Endodermal cell (in vitro differentiated cells): Measurements from ENCODE around the gene GRM4. TPM values are rescaled to one million over a fixed set of nuclear protein-coding genes. Genes with fewer than 3 reads are reported as not detected.

ENCODE experiments used
- DNase-seq: peaks from one replicate; pipeline ENCODE4 v3.0.0-alpha.2; 2017
- H3K27ac ChIP-seq: 2 replicates; pipeline ENCODE4 v1.5.1; 2013; ENCODE audit warnings: mild to moderate bottlenecking, low read depth, low read length, moderate library complexity
- H3K27me3 ChIP-seq: 2 replicates; pipeline ENCODE4 v1.6.1; 2013; ENCODE audit warnings: mild to moderate bottlenecking, low read length, moderate library complexity; ENCODE audit not compliant: insufficient read depth, control insufficient read depth, poor library complexity, severe bottlenecking
- H3K36me3 ChIP-seq: 2 replicates; pipeline ENCODE4 v1.7.0; 2013; ENCODE audit warnings: mild to moderate bottlenecking, low read length, moderate library complexity; ENCODE audit not compliant: control insufficient read depth, insufficient read depth
- H3K4me1 ChIP-seq: one replicate; pipeline ENCODE4 v1.7.0; 2013; ENCODE audit warnings: low read length; ENCODE audit not compliant: control insufficient read depth, insufficient read depth
- H3K4me3 ChIP-seq: 2 replicates; pipeline ENCODE4 v1.5.1; 2013; ENCODE audit warnings: mild to moderate bottlenecking, low read length, moderate library complexity
- H3K9ac ChIP-seq: 2 replicates; pipeline ENCODE4 v1.6.1; 2013; ENCODE audit warnings: mild to moderate bottlenecking, low read length, moderate library complexity; ENCODE audit not compliant: poor library complexity, severe bottlenecking; ENCODE audit errors: extremely low read depth
- H3K9me3 ChIP-seq: 2 replicates; pipeline ENCODE4 v1.6.1; 2013; ENCODE audit warnings: mild to moderate bottlenecking, low read length, moderate library complexity; ENCODE audit not compliant: control insufficient read depth
- H3K27ac Mint-ChIP-seq: 2 replicates; pipeline ENCODE4 v1.8.0; 2020; ENCODE audit warnings: mixed read lengths
- H3K27me3 Mint-ChIP-seq: 2 replicates; pipeline ENCODE4 v1.8.0; 2021; ENCODE audit warnings: mild to moderate bottlenecking, mixed read lengths; ENCODE audit not compliant: insufficient read depth
- H3K36me3 Mint-ChIP-seq: 2 replicates; pipeline ENCODE4 v1.8.0; 2020; ENCODE audit warnings: low read depth, mixed read lengths
- H3K4me1 Mint-ChIP-seq: 2 replicates; pipeline ENCODE4 v1.8.0; 2020; ENCODE audit warnings: mixed read lengths
- H3K4me3 Mint-ChIP-seq: 2 replicates; pipeline ENCODE4 v1.8.0; 2020; ENCODE audit warnings: mild to moderate bottlenecking, moderate library complexity, mixed read lengths
- H3K9me3 Mint-ChIP-seq: 2 replicates; pipeline ENCODE4 v1.8.0; 2020; ENCODE audit warnings: mild to moderate bottlenecking, mixed read lengths
- WGBS, 2 experiments: methylation state at CpG; one replicate each; pipeline versions ENCODE4 v1.1.5 to v1.1.7; 2013; ENCODE audit warnings: missing lambda C conversion rate in 2 of 2, mixed read lengths in 1 of 2; ENCODE audit not compliant: insufficient coverage in 1 of 2, insufficient read length in 1 of 2; 5-methylcytosine and 5-hydroxymethylcytosine counted together
- total RNA-seq, 2 donors: library from RNA; stranded (reverse); fragmentation: NEBNext Ultra II Directional in 1 of 2; extraction: Animal tissue kit (Norgen Biotek cat#: 25700) in 1 of 2; gene quantifications; 2 replicates in 1 of 2; 3 replicates in 1 of 2; pipeline ENCODE4 v1.2.1, GENCODE V29; 2021
- TF ChIP-seq, protein P1 (sequence below): fragments of 200-600 bp; sonication (generic); conservative IDR thresholded peaks from 2 replicates; pipeline ENCODE4 v1.5.0; 2021; ENCODE audit warnings: antibody characterized with exemption, mild to moderate bottlenecking

GRM4 gene
- total RNA-seq, 2 donors from 2014 or later = 3.1 to 9.1 TPM

DNA sequence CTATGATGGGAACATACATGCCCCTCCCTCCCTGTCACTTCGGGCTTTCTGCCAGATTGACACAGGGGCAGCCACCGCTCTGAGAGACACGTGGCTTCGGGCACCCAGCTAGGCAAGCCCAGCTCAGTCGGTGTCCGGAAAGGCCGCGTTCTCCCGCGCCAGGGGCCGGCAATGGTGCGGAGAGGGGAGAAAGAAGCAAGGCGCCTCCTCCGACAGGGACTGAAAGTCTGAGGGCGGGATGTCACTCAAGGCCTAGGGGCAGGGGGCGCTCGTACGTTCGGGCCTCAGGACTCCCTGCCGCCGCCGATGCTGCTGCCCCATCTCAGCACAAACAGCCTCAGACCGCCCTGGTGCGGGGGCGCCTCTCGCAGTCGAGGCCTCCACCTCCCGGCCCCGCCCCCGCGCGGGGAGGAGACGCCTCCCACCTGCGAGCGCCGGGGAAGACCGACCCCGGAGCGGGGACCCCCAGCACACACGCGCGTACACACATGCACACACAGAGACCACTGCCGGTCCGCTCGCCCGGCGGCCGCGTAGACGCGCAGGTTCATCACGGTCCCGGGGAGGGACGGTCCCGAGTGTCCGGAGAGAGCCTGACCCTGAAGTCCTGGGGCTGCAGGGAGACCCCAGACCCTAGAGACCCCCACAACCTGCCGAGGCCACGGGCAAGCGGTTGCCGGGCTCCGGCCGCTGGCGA, 1.9 kb downstream of the GRM4 start:
- no peak overlapping the region for H3K27ac ChIP-seq
- Mint-ChIP-seq H3K27ac (no peak overlapping the region), H3K9me3 (no peaks in the 10 kb centered on the region), H3K4me1 (peaks cover 21% of the 10 kb centered on the region), H3K4me3 (peak overlapping the region; percentile 62), H3K27me3 (peaks cover 53% of the 10 kb centered on the region), H3K36me3 (no peaks in the 10 kb centered on the region)
- DNase-seq = peak; percentile 95
- TF ChIP-seq, protein P1, sequence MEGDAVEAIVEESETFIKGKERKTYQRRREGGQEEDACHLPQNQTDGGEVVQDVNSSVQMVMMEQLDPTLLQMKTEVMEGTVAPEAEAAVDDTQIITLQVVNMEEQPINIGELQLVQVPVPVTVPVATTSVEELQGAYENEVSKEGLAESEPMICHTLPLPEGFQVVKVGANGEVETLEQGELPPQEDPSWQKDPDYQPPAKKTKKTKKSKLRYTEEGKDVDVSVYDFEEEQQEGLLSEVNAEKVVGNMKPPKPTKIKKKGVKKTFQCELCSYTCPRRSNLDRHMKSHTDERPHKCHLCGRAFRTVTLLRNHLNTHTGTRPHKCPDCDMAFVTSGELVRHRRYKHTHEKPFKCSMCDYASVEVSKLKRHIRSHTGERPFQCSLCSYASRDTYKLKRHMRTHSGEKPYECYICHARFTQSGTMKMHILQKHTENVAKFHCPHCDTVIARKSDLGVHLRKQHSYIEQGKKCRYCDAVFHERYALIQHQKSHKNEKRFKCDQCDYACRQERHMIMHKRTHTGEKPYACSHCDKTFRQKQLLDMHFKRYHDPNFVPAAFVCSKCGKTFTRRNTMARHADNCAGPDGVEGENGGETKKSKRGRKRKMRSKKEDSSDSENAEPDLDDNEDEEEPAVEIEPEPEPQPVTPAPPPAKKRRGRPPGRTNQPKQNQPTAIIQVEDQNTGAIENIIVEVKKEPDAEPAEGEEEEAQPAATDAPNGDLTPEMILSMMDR = peak; percentile 75
- peaks cover 62% of the 10 kb centered on the region for H3K27me3 ChIP-seq
- H3K4me1 ChIP-seq = no peaks in the 10 kb centered on the region
- H3K36me3 ChIP-seq = no peaks in the 10 kb centered on the region
- no peak overlapping the region for H3K9ac ChIP-seq
- H3K9me3 ChIP-seq = no peaks in the 10 kb centered on the region
- 0 to 1% methylated on average over 23 to 63 of the region's 63 CpGs for WGBS, 2 experiments
- H3K4me3 ChIP-seq = peak overlapping the region; percentile 74

DNA sequence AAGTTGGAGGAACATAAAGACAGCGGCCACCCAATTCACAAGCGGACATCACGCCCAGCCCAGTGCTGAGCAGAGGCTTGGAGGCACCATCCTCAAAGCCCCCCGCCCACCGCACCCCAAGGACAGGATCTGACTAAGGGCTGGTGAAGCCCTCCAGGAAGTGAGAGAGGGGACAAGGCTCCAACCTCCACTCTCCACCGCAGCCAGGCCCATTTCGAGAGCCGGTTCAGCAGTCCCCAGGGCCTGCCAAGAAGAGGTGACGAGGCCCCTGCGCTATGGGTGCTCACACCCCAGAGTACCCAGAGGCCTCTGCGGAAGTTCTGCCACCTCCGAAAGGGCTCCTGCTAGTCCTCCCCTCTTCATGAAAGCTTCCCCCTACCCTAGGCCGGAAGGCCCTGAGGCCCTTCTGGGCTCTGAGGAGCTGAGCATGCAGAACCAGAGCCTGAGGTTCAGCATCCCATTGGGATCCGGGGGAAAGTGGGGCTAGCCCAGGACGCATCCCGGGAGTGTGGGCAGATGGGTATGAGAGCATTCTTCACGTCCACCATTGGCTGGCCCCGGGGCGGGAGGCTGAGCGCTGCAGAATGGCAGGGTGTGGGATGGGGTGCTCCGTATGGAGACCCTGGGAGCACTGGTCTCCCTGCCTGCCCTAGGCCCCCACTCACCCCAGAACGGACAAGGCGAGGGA, 2.5 kb downstream of the GRM4 start:
- WGBS, 2 experiments = 70 to 71% methylated on average over 7 to 23 of the region's 23 CpGs
- no peak overlapping the region for H3K27ac Mint-ChIP-seq
- H3K4me3 Mint-ChIP-seq = peak overlapping the region; percentile 62
- H3K27me3 ChIP-seq = peaks cover 58% of the 10 kb centered on the region
- H3K9ac ChIP-seq = no peak overlapping the region
- H3K27me3 Mint-ChIP-seq = peaks cover 47% of the 10 kb centered on the region
- H3K4me1 Mint-ChIP-seq = peaks cover 26% of the 10 kb centered on the region
- H3K36me3 Mint-ChIP-seq = no peaks in the 10 kb centered on the region
- H3K9me3 ChIP-seq = no peaks in the 10 kb centered on the region
- peaks cover 3% of the 10 kb centered on the region for H3K4me1 ChIP-seq
- H3K27ac ChIP-seq = no peak overlapping the region
- no peaks in the 10 kb centered on the region for H3K9me3 Mint-ChIP-seq
- H3K36me3 ChIP-seq = no peaks in the 10 kb centered on the region
- H3K4me3 ChIP-seq = peak overlapping the region; percentile 74
- TF ChIP-seq, protein P1 = no peak
- peak; percentile 68 for DNase-seq

DNA sequence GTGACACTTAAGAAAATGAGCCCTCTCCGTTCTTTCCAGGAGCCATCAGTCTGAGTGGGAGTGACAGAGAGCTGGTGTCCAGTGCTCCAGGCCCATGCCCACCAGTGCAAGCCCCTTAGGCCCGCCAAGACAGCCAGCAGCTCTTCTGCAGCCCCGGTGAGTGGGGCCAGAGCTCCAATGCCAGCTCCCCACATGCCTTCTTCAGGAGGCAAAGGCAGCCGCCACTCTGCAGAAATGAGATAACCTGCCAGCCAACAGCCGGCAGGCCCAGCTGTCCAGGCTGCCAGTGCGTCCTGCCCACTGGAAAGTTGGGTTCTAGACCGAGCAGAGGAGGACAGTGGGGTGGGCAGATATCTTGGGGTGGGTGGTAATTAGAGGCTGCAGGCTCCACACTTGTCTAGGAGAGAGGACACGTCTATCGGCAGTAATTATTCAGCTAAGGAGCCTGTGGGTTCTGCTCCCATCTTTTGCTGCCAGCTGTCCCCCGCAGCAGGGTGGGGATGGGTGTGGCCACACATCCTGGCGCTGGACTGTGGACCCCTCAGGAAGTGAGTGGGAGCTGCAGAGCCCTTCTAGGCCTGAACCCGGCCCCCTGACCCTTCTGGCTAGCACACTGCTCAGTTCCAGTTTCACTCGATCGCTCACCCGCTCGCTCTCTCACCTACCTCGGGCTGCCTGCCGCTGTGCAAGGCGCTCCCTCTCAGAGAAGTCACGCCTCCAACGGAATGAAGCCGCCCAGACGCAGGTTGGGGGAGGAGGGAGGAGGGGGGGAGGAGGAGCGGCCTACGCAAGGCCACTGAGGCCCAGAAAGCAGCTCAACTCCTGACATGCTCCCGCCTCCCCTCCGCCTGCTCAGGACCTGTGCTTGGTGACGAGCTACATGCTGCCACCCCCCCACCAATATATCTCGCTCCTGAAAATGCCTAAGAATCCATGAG, 3.6 kb downstream of the GRM4 start:
- no peaks in the 10 kb centered on the region for H3K9me3 Mint-ChIP-seq
- TF ChIP-seq, protein P1 = no peak
- no peak overlapping the region for H3K27ac ChIP-seq
- DNase-seq = peak; percentile 89
- H3K4me3 Mint-ChIP-seq = peak overlapping the region; percentile 34
- peaks cover 40% of the 10 kb centered on the region for H3K27me3 Mint-ChIP-seq
- no peak overlapping the region for H3K4me3 ChIP-seq
- H3K4me1 ChIP-seq = peaks cover 3% of the 10 kb centered on the region
- peaks cover 56% of the 10 kb centered on the region for H3K27me3 ChIP-seq
- no peak overlapping the region for H3K9ac ChIP-seq
- 42 to 56% methylated on average over 14 to 29 of the region's 29 CpGs for WGBS, 2 experiments
- no peak overlapping the region for H3K27ac Mint-ChIP-seq
- no peaks in the 10 kb centered on the region for H3K36me3 ChIP-seq
- H3K36me3 Mint-ChIP-seq = no peaks in the 10 kb centered on the region
- no peaks in the 10 kb centered on the region for H3K9me3 ChIP-seq
- peaks cover 29% of the 10 kb centered on the region for H3K4me1 Mint-ChIP-seq
